ENCODE data around the gene PREX1.

GRCh38 chr20:48738399-48739304 lies 89.1 kb downstream of the PREX1 start:
- no peak for TF ChIP-seq CTCF (IDR thresholded peaks at IDR 0.05; ENCODE audit: extremely low read depth in 1 of 2, insufficient read depth in 1 of 2, low read depth in 1 of 2, low read length in 2 of 2)
- TF ChIP-seq POLR2A (IDR thresholded peaks at IDR 0.05; ENCODE audit: low read depth, low read length): no peak
- no peak for TF ChIP-seq EZH2 (IDR thresholded peaks at IDR 0.05; ENCODE audit: borderline replicate concordance, low read depth, low read length, severe bottlenecking)
